ENCODE measurements around the gene BMX. TPM values are rescaled to one million over a fixed set of nuclear protein-coding genes. Genes with fewer than 3 reads are reported as not detected.

Gene BMX
- total RNA-seq, 1 donor from 2014 or later: 4.2 TPM

- ATAC-seq (no peak), DNase-seq (ENCODE audit: low spot score) (no peak)
- intact Hi-C loops (cut with DNase I): no loop called here
Observed at GRCh38 chrX:15501506-15501905, 899 bp downstream of the BMX start.

GRCh38 chrX:15504661-15505060, 4.1 kb downstream of the BMX start:
- DNase-seq (ENCODE audit: low spot score) (no peak), ATAC-seq (no peak)
- intact Hi-C loops (cut with DNase I): no loop called here

- DNase-seq (ENCODE audit: low spot score) (no peak), ATAC-seq (no peak)
- intact Hi-C loops (cut with DNase I): no loop called here
Observed at GRCh38 chrX:15505101-15505500, 4.5 kb downstream of the BMX start.

DNA sequence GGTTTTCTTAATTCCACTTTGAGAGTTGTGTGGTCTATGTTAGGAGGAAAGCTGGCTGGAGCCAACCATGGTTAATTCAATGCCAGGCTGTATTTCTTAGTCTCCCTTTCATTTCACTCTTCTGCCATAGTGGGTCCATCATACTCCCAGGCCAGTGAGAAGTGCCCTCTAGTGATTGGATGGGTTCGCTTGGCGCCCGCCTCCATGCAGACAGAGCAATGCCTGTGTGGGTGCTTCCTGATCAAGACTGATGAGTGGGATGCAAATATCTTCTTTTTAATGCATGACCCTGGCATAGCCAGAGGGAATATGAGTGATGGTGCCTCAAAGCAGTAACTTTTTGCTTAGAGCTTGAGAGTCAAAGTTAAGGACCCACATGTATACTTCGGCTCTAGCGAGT, 6.4 kb downstream of the BMX start:
- ATAC-seq (no peak), DNase-seq (ENCODE audit: low spot score) (no peak)
- intact Hi-C loops (cut with DNase I): no loop called here

GRCh38 chrX:15509845-15510244, 9.2 kb downstream of the BMX start:
- intact Hi-C loops (cut with DNase I): no loop called here

DNA sequence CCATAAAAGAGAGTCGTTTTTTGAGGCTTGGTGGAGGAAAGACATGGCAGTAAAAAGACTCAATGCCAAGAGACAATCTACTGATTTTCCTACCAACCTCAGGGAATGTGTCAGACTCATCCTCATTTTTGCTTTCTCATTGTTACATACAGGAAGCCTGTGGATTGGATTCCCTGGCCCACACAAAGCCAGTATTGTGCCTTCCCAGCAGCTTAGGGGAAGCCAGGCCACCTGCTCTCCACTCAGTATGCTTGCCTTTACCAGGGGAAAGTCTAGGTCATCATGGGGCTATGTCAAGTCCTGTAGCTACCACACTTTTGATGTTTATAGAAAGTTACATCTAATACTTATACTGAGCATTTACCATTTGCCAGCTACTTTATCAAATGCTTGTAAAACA, 11.0 kb downstream of the BMX start:
- ATAC-seq (no peak), DNase-seq (ENCODE audit: low spot score) (no peak)
- intact Hi-C loops (cut with DNase I): no loop called here

More at GRCh38 chrX:15509845-15510244, 9.2 kb downstream of the BMX start:
- DNase-seq (ENCODE audit: low spot score): no peak
- no peak for ATAC-seq

DNA sequence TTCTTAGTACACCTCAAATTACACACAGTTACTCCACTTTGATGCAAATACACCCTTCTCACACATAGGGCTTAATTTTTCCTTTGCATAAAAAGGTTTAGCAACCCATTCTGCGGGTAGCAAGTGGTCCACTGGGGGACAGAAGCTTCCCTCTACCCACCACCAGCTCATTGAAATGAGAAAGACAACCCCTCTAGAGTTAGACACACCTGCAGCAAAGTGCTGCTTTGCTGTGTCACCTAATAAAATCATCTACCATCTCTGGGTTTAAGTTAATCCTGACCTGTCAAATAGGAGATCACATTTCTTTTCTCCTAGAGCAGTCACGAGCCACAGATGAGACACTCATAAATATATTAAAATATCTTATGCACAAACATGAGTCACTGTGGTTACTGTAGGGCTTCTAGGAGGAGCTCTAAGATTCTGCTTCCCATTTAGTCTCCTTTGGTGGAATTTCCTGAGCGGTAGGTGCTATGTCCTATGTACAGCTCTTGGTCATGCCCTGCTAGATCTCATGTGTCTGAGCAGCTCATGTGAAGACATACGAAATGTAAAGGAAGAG, 11.9 kb downstream of the BMX start:
- ATAC-seq (no peak), DNase-seq (ENCODE audit: low spot score) (no peak)
- intact Hi-C loops (cut with DNase I): no loop called here

- ATAC-seq (no peak), DNase-seq (ENCODE audit: low spot score) (no peak)
- intact Hi-C loops (cut with DNase I): no loop called here
Observed at GRCh38 chrX:15514279-15514678, 13.7 kb downstream of the BMX start.

GRCh38 chrX:15515931-15516330, 15.3 kb downstream of the BMX start:
- ATAC-seq (no peak), DNase-seq (ENCODE audit: low spot score) (no peak)
- intact Hi-C loops (cut with DNase I): no loop called here

- no peak for ATAC-seq
- no peak for DNase-seq (ENCODE audit: low spot score)
- intact Hi-C loops (cut with DNase I): no loop called here
Observed at GRCh38 chrX:15522464-15522863, 21.9 kb downstream of the BMX start.

GRCh38 chrX:15523088-15523487, 22.5 kb downstream of the BMX start:
- intact Hi-C loops (cut with DNase I): no loop called here
- DNase-seq (ENCODE audit: low spot score): no peak
- ATAC-seq: no peak

DNA sequence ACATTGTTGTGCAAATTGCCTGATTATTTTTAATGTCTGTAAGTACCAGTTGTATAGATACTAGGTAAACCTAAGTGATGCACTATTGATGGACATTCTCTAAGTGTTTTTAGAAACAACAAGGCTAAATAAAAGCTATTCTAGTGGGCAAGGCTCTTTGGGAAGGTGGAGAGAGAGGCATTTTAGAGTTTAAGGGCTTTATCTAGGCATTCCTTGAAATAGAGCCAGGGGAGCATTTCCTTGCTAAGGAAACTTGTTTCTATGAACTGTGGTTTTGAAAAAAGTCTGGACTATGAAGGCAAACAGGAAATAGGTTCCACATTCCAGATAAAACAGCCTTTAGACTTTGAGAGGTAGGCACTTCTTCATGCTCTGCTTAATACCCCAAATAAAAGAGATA, 23.8 kb downstream of the BMX start:
- ATAC-seq (no peak), DNase-seq (ENCODE audit: low spot score) (no peak)
- intact Hi-C loops (cut with DNase I): no loop called here

DNA sequence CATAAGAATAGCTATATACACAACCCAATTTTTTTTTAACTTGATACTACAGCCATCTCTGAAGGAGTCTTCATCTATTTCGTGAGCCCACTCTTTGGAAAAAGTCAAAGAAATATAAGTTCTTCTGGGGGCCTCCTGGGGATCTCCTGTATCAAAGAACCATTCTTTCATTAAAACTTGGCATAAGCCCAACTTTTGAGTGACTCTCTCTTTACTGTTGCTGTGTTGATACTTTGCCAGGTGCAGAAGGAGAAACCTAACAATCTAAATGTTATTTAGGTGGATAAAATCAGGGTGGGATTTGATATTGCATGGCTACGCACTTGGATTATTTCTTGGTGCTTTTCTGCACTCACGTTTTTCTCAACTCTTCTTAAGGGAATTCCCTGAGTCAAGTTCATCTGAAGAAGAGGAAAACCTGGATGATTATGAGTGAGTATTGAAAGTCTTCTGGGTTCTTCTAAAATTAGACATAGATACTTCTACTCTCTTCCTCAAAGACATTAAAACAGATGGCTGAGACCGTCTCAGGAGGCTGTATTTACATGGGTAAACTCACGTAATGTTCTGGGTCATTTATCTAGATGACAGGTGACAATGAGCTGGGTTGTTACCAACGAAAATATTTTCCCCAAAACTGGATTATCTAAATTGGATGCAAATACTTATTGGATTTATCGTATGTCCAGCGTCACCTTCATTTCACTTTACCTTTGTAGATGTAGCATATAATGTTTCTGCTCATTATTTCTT, 25.2 kb downstream of the BMX start:
- ATAC-seq (no peak), DNase-seq (ENCODE audit: low spot score) (no peak)
- intact Hi-C loops (cut with DNase I): no loop called here

GRCh38 chrX:15529165-15529564, 28.6 kb downstream of the BMX start:
- DNase-seq (ENCODE audit: low spot score) (no peak), ATAC-seq (no peak)
- intact Hi-C loops (cut with DNase I): no loop called here

- intact Hi-C loops (cut with DNase I): no loop called here
- DNase-seq (ENCODE audit: low spot score) (no peak), ATAC-seq (no peak)
Observed at GRCh38 chrX:15530318-15530717, 29.7 kb downstream of the BMX start.

DNA sequence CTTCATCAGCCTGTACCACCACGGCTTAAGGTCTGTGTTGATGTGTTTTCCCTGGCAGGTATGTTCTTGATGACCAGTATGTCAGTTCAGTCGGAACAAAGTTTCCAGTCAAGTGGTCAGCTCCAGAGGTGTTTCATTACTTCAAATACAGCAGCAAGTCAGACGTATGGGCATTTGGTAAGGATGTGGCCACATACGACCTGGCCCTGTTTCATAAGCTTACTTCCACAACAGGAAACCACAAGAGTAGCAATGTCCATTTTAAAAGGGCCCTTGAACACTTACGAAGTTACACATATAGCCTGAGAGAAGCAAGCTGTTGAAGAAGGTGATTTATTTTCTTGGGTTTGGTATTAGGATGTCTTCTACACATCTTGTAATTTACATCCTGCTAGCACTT, 46.1 kb downstream of the BMX start:
- intact Hi-C loops (cut with DNase I): no loop called here
- no peak for ATAC-seq
- DNase-seq (ENCODE audit: low spot score): no peak

DNA sequence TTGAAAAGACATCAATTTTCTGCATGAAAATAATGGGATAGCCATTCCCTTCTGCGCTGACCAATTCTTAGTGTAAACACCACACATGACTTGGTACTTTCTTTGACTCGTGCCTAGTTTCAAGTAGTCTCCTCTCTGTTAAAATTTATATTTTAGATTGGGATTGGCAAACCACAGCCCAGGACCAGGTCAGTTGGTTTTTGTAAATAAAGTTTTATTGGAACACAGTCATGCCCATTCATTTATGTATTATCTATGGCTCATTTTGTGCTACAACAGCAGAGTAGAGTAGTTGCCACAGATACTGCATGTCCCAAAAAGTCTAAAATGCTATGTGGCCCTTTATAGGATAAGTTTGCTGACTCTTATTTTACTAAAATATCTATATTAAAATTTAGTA, 46.7 kb downstream of the BMX start:
- intact Hi-C loops (cut with DNase I): no loop called here
- ATAC-seq (no peak), DNase-seq (ENCODE audit: low spot score) (no peak)

DNA sequence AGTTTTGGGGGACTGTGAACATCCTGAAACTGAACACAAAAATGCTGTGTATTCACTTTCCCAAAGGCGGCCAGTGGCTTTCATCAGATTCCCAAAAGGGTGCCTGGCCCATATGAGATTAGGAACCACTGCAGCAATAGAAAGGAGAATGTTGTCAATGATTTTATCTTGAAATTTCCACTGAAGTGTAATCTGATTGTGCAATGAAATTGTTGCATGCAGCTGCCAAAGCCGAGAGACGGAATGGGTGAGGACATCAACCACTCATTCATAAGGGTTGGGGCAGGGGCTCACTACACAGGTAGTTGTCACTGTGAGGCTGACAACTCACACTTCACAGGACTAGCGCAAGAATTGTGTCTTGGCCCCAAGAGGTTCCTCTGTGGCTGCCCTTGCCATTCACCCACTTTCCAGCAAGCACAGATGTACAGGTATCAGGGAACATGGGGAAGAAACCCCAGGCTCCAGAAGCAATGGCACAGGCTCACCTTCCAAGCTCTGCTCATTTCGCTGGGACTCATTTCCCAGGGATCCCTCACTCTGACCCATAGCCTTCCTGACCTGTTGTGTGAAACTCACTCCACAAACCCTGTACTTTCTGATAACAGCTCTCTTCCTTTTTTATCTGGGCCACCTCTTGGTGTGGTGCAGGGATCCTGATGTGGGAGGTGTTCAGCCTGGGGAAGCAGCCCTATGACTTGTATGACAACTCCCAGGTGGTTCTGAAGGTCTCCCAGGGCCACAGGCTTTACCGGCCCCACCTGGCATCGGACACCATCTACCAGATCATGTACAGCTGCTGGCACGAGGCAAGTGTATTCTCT, 48.8 kb downstream of the BMX start:
- ATAC-seq: no peak
- intact Hi-C loops (cut with DNase I): no loop called here
- no peak for DNase-seq (ENCODE audit: low spot score)

DNA sequence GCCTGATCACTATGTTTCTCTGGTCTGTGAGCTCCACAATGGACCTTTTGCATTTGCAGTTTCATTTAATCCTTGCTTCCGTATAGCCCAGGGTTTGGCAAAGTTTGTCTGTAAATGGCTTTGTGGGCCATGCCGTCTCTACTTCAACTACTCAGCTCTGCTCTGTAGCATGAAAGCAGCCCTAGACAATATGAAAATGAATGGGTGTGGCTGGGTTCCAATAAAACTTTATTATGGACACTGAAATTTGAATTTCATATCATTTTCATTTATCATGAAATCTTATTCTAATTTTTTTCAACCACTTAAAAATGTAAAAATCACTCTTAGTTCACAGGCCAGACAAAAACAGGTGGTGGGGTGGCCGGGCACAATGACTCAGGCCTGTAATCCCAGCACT, 58.6 kb downstream of the BMX start:
- ATAC-seq (no peak), DNase-seq (ENCODE audit: low spot score) (no peak)
- intact Hi-C loops (cut with DNase I): no loop called here

- ATAC-seq (no peak), DNase-seq (ENCODE audit: low spot score) (no peak)
- intact Hi-C loops (cut with DNase I): no loop called here
Observed at GRCh38 chrX:15560924-15561323, 60.3 kb downstream of the BMX start.

All from sciatic nerve (tissue), 2 donors.